NCI-H2081 (cell line): ENCODE results near the gene KRTAP4-6.
"Not testable (repeated sequence)": the region's sequence is repeated elsewhere in the genome, so short reads cannot be mapped to it uniquely, and the experiment has no call there.

Source experiments
- DNase-seq, 2 experiments: peaks; one replicate each; lab custom pipeline; 2025; lab: John Stamatoyannopoulos, UW

The KRTAP4-6 gene

DNA sequence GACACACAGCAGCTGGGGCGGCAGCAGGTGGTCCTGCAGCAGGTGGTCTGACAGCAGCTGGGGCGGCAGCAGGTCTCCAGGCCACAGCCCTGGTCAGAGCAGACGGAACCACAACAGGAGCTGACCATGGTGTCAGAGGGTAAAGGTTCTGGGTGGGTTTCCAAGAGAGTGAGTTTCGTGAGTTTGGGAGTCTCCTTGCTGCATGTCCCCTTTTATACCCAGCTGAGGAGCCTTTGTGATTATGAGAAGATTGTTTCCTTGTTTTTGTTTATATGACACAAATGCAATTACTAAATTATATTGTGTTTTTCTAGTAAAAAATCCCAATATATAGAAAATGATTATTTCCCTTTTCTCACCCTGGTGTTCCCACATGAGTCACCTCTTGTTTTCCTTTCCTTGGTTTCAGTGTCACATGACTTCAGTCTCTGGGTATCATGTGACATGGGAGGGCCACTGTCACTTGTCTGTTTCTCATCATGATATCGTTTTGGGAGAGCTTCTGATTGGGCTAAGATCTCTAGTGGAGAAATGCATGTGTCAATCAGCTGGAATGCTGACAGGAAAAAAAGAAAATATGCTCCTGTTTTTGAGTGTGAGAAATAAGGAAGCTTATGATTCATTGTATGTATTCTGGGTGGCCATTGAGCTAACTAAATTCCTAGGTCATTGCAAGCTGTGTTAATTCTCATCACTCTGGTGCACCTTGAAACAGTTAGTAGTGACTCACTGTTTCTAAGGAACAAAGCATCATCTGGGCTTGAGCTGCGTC lies at the start of gene KRTAP4-6:
TSS of gene KRTAP4-6 (minus strand) at position 185 of the 772 bp plus-strand sequence. CDS start at position 128, 57 bp downstream.
- DNase-seq = no peak

DNA sequence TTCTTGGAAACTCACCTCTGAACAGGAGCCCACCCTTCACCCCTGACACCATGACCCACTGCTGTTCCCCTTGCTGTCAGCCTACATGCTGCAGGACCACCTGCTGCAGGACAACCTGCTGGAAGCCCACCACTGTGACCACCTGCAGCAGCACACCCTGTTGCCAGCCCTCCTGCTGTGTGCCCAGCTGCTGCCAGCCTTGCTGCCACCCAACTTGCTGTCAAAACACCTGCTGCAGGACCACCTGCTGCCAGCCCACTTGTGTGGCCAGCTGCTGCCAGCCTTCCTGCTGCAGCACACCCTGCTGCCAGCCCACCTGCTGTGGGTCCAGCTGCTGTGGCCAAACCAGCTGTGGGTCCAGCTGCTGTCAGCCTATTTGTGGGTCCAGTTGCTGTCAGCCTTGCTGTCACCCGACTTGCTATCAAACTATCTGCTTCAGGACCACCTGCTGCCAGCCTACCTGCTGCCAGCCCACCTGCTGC lies 49.5 kb upstream of the KRTAP4-6 start, which contains the start of gene KRTAP9-1:
TSS of gene KRTAP9-1 (plus strand) at position 51 of the 482 bp plus-strand sequence. CDS start at position 51, 0 bp downstream.
- DNase-seq = not testable (repeated sequence)

DNA sequence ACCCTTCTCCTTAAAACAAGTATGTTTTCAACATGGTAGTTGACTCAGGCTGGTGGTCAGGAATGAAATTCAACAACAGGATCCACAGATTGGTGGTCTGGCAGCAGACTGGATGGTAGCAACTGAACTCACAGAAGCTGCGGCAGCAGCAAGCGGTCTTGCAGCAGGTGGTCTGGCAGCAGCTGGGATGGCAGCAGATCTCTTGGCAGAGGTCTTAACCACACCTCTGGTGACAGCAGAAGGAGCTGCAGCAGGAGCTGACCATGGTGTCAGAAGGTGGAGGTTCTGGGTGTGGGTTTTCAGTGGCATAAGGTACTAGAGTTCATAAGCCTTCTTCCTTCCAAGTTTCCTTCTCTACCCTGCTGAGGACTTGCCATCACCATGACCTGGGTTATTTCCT lies 46.5 kb upstream of the KRTAP4-6 start:
- DNase-seq = no peak

DNA sequence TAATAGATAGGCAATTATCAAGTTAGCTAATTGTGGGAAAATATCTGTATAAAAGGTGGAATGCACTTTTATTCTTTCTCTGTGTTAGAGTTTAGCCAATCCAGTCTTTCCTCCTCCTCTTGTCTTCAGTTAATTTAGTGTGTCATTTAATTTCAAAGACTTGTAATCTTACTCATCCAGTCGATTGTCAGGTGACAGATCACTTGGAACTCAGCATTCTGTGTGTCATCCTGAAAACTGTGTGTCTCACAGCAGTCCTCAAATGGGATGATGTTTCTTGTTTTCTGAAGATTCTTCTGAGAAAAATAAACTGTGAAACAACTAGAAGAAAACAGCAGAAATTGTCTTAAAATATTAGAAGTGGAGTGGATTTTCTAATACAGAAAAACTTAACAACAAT lies 44.7 kb upstream of the KRTAP4-6 start:
- DNase-seq = no peak

DNA sequence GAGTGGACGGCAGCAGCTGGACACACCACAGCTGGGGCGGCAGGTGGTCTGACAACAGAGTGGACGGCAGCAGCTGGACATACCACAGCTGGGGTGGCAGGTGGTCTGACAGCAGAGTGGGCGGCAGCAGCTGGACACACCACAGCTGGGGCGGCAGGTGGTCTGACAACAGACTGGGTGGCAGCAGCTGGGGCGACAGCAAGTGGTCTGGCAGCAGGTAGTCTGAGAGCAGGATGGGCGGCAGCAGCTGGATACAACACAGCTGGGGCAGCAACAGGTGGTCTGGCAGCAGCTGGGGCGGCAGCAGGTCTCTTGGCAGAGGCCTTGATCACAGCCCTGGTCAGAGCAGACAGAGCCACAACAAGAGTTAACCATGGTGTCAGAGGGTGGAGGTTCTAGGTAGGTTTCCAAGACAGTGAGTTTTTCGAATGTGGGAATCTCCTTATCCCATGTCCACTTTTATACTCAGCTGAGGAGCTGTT lies 44.2 kb upstream of the KRTAP4-6 start, which contains the start of gene KRTAP4-1:
TSS of gene KRTAP4-1 (minus strand) at position 432 of the 482 bp plus-strand sequence. CDS start at position 375, 57 bp downstream.
- no peak for DNase-seq

DNA sequence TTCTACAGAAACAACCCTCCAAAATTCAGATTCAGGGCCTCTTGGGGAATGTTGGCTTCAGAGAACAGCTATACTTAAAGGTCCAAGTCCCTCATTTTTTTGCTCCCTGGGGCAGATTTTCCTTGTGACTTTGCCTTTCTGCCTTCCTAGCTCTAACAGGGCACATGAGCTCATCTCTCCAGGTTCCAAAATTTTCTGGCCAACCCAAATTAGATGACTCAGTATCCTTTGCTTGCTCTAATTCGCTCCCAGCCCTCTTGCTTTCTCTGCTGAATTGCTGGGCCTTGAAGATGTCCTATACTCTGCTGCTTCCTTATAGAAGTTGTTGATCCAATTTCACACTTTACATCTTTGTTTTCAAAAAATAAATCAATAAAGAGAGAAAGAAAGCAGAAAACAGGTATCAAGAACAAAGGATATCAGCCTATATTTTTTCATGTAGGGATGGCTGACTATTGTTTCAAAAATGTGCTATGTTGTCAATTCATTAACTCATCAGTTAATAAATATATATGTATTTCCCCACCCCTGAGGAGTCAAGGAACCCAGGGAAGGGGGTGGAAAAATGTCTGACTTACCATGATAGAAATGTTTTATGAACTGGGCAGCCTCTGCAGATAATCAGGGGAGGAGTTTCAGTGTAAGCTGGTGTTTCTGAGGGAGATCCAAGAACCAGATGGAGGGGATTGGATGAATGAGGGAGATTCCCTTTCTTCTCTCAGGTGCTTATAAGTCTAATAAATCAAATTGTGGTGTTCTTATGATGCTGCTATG lies 38.7 kb upstream of the KRTAP4-6 start:
- DNase-seq = no peak

DNA sequence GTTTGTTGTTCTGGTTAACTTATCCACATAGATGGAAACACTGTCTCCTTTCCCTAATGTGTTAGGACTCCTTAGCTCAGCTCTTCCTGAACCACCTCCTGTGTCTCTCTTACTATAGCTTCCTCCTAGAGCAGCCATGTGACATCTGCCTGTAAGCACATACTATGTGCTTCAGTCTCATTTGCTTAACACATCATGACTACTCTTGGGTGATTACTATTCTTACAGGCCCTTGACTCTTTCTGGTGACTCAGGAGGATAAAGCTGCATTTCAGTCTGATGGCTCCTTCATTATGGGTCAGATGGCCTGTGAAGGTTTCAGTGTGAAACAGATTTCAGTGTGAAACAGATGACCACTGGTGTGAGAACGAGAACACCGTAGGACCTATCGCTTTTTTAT lies 38.0 kb upstream of the KRTAP4-6 start:
- no peak for DNase-seq

DNA sequence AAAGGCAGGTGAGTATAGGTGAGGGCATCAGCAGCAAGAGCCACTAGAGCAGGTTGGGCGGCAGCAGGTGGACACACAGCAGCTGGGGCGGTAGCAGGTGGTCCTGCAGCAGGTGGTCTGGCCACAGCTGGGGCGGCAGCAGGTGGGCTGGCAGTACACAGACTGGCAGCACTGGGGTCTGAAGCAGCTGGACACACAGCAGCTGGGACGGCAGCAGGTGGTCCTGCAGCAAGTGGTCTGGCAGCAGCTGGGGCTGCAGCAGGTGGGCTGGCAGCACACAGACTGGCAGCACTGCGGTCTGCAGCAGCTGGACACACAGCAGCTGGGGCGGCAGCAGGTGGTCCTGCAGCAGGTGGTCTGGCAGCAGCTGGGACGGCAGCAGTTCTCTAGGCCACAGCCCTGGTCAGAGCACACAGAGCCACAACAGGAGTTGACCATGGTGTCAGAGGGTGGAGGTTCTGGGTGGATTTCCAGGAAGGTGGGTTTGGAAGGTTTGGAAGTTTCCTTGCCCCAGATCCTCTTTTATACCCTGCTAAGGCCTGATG lies 37.5 kb upstream of the KRTAP4-6 start, which contains the start of gene KRTAP4-2:
TSS of gene KRTAP4-2 (minus strand) at position 495 of the 545 bp plus-strand sequence. CDS start at position 438, 57 bp downstream.
- no peak for DNase-seq

DNA sequence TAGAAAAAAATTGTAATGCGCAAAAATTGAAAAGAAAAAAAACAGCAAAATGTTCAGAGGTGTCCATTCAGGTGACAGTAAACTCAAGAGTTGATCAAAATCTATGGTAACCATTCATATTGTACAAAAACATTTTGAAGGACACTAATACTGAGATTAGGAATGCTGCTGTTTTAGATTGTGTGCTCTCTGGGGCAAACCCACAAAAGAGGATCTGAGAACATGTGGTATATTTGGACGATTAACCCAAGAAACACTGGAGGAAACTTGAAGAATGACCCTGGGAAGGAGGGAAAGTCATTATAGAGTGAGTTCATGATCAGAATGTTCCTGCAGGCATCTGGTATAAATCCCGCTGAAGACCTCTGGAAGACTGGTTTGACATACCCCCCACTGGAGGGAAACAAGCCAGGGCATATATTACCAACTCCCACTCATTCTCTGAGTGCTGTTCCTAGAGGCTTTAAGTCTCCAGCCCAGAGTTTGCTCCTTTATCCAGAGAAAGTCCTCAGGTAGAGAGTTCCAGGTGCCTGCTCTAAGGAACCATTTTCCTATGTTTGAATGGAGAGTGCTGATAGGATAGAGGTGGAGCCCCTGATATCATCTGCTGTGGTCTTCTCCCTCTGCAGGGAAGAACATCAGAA lies 36.5 kb upstream of the KRTAP4-6 start:
- DNase-seq = no peak

DNA sequence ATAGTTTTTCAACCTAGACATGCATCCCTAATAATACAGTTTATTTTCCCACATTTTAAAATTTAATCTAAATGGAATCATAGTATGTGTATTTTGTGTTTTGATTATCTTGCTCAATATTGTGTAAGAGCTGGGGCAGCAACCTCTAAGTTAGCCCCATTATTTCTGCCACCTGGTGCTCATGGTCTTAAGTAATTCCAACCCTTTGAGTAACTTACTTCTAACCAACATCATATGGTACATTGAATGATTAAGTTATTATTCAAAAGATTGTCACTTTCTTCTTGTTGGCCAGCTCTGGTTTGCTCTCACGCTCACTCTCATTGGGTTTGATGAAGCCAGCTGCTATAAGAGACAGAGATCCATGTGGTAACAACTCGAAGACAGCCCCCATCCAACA lies 31.5 kb upstream of the KRTAP4-6 start:
- DNase-seq = no peak

DNA sequence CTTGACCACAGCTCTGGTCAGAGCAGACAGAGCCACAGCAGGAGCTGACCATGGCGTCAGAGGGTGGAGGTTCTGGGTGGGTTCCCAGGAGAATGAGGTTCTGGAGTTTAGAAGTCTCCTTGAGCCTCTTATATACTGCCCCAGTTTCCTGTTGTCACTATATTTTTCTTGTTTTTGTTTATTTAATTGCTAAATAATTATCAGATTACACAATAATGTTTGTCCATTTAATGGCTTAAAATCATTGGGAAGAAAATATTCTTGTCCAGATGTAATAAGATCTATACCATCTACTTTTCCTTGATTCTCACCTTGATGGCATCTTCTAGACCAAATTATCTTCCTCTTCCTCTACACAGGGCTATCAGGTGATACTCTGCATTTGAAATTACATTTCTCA lies 27.8 kb upstream of the KRTAP4-6 start, which contains the start of gene KRTAP4-3:
TSS of gene KRTAP4-3 (minus strand) at position 101 of the 400 bp plus-strand sequence. CDS start at position 52, 49 bp downstream.
- DNase-seq = no peak

DNA sequence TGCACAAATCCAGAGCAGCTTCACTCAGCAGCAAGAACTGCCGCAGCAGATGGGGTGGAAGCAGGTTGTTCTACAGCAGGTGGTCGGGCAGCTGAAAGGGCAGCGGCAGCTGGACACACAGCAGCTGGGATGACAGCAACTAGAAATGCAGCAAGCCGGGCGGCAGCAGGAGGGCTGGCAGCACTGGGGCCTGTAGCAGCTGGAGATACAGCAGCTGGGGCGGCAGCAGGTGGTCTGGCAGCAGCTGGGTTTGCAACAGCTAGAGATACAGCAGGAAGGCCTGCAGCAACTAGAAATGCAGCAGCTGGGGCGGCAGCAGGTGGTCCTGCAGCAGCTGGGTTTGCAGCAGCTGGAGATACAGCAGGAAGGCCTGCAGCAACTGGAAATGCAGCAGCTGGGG lies 27.2 kb upstream of the KRTAP4-6 start:
- no peak for DNase-seq

DNA sequence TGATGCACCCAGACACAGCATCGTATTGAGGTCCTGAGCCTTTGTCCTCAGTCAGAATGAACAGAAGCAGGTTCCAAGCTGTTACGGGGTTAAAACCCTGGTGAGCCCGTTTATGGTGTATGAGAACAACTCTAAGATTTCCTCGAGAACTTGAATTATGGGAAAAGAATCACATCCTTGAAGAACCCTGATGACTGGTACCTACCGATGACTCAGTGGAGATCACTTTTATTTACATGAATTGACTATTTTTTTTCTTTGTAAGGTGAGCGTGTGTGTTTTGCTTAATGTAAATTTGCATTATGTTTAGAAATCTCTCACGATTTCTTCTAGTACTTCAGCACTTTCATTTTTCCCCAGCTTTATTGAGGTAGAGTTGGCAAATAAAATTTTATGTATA lies 23.5 kb upstream of the KRTAP4-6 start:
- no peak for DNase-seq

DNA sequence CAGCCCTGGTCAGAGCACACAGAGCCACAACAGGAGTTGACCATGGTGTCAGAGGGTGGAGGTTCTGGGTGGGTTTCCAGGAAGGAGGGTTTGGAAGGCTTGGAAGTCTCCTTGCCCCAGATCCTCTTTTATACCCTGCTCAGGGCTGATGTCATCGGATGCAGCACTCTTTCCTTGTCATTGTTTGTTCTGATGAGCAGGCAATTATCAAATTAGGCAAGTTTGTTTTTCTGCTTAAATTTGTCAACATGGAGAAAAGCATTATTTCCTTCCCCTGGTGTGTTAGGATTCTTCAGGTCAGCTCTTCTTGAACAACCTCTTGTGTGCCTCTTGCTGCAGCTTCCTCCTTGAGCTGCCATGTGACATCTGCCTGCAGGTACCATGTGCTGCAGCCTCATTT lies 20.3 kb upstream of the KRTAP4-6 start, which contains the start of gene KRTAP4-4:
TSS of gene KRTAP4-4 (minus strand) at position 101 of the 400 bp plus-strand sequence. CDS start at position 44, 57 bp downstream.
- DNase-seq = no peak

DNA sequence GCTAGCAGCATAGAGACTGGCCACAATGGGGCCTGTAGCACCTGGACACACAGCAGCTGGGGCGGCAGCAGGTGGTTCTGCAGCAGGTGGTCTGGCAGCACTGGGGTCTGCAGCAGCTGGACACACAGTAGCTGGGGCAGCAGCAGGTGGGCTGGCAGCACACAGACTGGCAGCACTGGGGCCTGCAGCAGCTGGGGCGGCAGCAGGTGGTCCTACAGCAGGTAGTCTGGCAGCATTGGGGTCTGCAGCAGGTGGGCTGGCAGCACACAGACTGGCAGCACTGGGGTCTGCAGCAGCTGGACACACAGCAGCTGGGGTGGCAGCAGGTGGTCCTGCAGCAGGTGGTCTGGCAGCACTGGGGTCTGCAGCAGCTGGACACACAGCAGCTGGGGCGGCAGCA lies 19.8 kb upstream of the KRTAP4-6 start:
- not testable (repeated sequence) for DNase-seq

DNA sequence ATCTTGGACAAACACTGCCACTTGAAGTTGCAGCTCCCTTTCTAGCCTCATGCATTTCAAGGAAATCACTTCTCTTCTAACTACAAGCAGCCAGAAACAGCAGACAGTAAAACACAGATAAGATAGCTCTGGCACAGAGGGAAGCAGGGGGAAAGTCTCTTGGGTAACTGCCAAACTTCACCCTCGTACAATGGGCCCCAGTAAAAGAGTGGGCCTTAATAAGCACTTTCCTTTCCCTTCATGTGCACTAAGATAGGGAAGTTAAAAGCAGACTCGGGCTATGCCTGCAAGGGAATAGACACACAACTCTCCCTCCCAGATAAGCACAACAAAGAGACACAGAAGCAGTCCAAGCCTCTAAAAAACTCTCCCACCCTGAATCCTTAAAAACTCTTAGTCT lies 13.5 kb upstream of the KRTAP4-6 start:
- DNase-seq = no peak

DNA sequence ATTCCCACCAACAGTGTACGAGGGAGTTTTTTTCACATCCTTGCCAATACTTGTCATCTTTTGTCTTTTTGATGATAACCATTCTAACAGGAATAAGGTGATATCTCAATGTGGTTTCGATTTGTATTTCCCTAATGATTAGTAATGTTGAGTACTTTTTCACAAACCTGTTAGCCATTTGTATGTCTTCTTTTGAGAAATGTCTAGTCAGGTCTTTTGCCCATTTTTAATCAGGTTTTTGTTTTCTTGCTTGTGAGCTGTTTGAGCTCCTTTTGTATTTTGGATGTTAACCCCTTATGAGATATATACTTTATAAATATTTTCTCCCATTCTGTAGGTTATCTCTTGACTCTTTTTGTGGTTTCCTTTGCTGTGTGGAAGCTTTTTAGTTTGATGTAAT lies 11.2 kb upstream of the KRTAP4-6 start:
- DNase-seq = no peak

DNA sequence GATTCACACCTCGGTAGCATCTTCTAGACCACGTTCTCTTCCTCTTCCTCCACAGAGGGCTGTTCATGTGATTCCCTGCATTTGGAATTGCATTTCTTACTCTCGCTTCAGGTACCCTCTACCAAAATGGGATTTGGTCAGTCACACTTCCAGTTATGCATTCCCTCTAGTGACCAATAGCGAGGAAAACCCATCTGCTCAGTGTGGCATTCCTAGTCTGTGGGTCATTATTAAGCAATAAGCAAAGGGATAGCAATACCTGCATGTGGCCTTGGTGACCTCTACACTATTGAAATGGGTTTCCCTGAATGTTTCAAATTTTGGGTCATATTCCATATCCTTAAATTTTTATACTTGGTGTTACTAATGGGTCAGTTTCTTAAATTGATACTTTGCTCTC lies 9.7 kb upstream of the KRTAP4-6 start:
- no peak for DNase-seq

DNA sequence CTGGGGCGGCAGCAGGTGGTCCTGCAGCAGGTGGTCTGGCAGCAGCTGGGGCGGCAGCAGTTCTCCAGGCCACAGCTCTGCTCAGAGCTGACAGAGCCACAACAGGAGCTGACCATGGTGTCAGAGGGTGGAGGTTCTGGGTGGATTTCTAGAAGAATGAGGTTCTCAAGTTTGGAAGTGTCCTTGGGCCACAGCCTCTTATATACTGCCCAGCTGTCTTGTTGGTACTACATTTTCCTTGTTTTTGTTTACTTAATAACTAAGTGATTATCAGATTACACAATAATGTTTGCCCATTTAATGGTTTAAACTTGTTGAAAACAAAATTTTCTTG lies 9.3 kb upstream of the KRTAP4-6 start, which contains the start of gene KRTAP4-5:
TSS of gene KRTAP4-5 (minus strand) at position 174 of the 334 bp plus-strand sequence. CDS start at position 116, 58 bp downstream.
- DNase-seq = no peak

DNA sequence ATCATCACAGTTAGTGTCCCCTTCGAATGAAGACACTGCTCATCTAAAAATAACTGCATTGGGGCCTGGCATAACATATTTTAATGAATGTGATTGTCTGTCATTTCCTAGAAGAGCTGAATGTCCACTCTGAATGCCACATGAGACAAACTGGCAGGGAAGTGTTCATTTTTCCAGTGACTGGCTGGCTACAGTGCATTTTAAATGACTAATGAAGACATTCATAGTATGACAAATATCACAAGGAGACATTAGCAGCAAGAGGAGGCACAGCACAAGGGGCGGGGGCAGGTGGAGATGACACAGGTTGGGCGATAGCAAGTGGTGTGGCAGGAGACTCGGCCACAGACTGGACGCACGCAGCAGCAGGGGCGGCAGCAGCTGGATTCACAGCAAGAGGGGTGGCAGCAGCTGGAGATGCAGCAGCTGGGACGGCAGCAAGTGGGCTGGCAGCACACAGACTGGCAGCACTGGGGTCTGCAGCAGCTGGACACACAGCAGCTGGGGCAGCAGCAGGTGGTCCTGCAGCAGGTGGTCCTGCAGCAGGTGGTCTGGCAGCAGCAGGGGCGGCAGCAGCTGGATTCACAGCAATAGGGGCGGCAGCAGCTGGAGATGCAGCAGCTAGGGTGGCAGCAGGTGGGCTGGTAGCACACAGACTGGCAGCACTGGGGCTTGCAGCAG lies 8.8 kb upstream of the KRTAP4-6 start:
- not testable (repeated sequence) for DNase-seq
